Tibial artery (tissue), 4 donors: ENCODE measurements around the gene TNKS1BP1.
A peak's percentile ranks its signal among the peaks of the same experiment; 100 is the strongest.

Experiments
- DNase-seq, 2 donors: peaks; one replicate each; pipeline ENCODE4 v3.0.0-alpha.2; 2019
- H3K27ac ChIP-seq, 2 donors: fragments of 200-600 bp; sonication (generic) in 1 of 2; 1 replicate in 1 of 2; 2 replicates in 1 of 2; pipeline ENCODE4 v1.5.1; 2018 to 2019; ENCODE audit warnings: mild to moderate bottlenecking in 1 of 2
- H3K27me3 ChIP-seq, 2 donors: fragments of 200-600 bp; sonication (generic) in 1 of 2; one replicate each; pipeline versions ENCODE4 v1.5.1 to v1.6.0; 2016 to 2019
- H3K36me3 ChIP-seq, 3 donors: fragments of 200-600 bp; sonication (generic) in 2 of 3; one replicate each; pipeline ENCODE4 v1.5.1; 2016 to 2019; ENCODE audit warnings: mild to moderate bottlenecking in 2 of 3
- H3K4me1 ChIP-seq, 4 donors: fragments of 200-600 bp; sonication (generic) in 2 of 4; 1 replicate in 3 of 4; 2 replicates in 1 of 4; pipeline ENCODE4 v1.5.1; 2016 to 2019
- H3K4me3 ChIP-seq, 2 donors: fragments of 200-600 bp; sonication (generic) in 1 of 2; 1 replicate in 1 of 2; 2 replicates in 1 of 2; pipeline ENCODE4 v1.5.1; 2018 to 2019; ENCODE audit warnings: mild to moderate bottlenecking in 2 of 2
- H3K9me3 ChIP-seq, 3 donors: fragments of 200-600 bp; sonication (generic) in 1 of 3; one replicate each; pipeline ENCODE4 v1.5.1; 2016 to 2019
- intact Hi-C: fragments of 100-400 bp; cut with DNase I; formaldehyde crosslinking; loops from one replicate; pipeline ENCODE4 v1.15.0; 2023; ENCODE audit warnings: low total_unique reads
- TF ChIP-seq, protein P1 (sequence below), 2 experiments: fragments of 200-600 bp in 1 of 2; fragments of 450-650 bp in 1 of 2; IDR thresholded peaks; one replicate each; pipeline ENCODE4 v1.5.1; 2017 to 2019; ENCODE audit warnings: antibody characterized with exemption in 2 of 2, mild to moderate bottlenecking in 1 of 2, moderate library complexity in 1 of 2

The TNKS1BP1 gene

DNA sequence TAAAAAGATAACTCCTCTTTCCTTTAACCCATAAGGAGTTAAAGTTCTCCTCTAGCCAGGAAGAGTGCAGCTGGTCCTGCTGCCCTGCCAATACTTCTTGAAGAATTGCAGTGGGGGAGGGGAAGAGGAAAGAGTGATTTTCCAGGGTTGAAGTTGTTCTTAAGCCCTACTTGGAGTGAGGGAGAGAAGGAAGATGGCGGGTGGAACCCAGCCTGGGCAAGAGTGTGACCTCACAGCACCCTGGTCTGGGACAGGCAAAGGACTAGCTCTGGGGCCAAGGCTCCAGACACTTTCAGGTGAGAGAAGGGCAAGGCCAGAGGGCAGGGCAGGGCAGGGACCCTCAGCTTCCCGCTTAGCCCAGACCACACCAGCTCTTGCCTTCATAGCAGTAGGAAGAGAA lies 6.6 kb downstream of the TNKS1BP1 start:
- no peaks in the 10 kb centered on the region for H3K27me3 ChIP-seq
- H3K36me3 ChIP-seq = peaks cover 75 to 77% (median 76%) of the 10 kb centered on the region in 3 donors
- peak overlapping the region; percentile 32 to 53 for H3K27ac ChIP-seq
- peaks cover 4 to 81% (median 58%) of the 10 kb centered on the region in 4 donors for H3K4me1 ChIP-seq
- DNase-seq = no peak
- intact Hi-C loops = no loop called here
- TF ChIP-seq, protein P1, sequence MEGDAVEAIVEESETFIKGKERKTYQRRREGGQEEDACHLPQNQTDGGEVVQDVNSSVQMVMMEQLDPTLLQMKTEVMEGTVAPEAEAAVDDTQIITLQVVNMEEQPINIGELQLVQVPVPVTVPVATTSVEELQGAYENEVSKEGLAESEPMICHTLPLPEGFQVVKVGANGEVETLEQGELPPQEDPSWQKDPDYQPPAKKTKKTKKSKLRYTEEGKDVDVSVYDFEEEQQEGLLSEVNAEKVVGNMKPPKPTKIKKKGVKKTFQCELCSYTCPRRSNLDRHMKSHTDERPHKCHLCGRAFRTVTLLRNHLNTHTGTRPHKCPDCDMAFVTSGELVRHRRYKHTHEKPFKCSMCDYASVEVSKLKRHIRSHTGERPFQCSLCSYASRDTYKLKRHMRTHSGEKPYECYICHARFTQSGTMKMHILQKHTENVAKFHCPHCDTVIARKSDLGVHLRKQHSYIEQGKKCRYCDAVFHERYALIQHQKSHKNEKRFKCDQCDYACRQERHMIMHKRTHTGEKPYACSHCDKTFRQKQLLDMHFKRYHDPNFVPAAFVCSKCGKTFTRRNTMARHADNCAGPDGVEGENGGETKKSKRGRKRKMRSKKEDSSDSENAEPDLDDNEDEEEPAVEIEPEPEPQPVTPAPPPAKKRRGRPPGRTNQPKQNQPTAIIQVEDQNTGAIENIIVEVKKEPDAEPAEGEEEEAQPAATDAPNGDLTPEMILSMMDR (IDR thresholded peaks at IDR 0.05) = no peak
- no peaks in the 10 kb centered on the region for H3K9me3 ChIP-seq
- peak overlapping the region in 1 of 2 donors; percentile 8 for H3K4me3 ChIP-seq

DNA sequence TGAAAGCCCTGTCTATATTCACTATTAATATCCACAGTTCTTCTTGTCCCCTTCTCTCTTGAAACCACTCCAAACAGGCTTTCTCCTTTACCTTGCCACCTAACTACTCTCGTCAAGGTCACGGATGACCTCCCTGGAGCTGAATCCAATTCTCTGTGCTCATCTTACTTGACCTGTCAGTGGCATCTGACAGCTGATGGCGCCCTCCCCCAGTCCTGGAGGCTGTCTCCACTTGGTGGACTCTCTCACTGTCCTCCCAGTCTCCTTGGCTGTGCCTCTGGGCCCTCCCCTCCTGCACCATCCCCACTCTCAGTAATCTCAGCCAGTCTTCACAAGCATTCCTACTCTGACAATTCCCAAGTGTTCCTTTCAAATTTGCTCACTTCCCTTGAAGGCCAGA lies 8.7 kb downstream of the TNKS1BP1 start:
- DNase-seq = no peak
- peaks cover 84 to 86% (median 86%) of the 10 kb centered on the region in 3 donors for H3K36me3 ChIP-seq
- peak overlapping the region; percentile 19 to 25 for H3K27ac ChIP-seq
- H3K4me3 ChIP-seq = no peak overlapping the region
- intact Hi-C loops = no loop called here
- TF ChIP-seq, protein P1 (IDR thresholded peaks at IDR 0.05) = no peak
- H3K9me3 ChIP-seq = no peaks in the 10 kb centered on the region
- H3K27me3 ChIP-seq = no peaks in the 10 kb centered on the region
- peaks cover 0 to 82% (median 60%) of the 10 kb centered on the region in 4 donors for H3K4me1 ChIP-seq

DNA sequence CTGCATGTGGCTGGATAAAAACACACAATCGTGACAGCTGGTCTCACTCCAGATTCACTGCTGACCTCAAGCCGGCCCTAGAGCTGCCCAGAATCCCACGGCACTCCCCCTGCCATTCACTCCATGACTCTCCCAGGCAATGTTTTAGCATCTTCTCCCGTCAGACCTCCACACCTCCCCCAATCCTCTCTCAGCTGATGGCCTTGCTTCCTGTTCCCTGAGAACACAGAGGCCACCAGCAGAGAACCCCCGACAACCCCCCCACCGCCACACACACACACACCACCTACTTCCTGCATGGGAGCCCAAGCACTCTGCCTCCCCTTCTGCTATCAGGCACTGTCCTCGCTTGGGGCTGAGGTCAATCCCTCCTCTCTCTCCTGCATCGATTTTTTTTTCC lies 9.3 kb downstream of the TNKS1BP1 start:
- Histone ChIP-seq H3K4me1 (peaks cover 0 to 82% (median 60%) of the 10 kb centered on the region in 4 donors), H3K36me3 (peaks cover 79 to 83% (median 81%) of the 10 kb centered on the region in 3 donors), H3K9me3 (no peaks in the 10 kb centered on the region), H3K27ac (peak overlapping the region in 1 of 2 donors; percentile 19), H3K27me3 (no peaks in the 10 kb centered on the region), H3K4me3 (no peak overlapping the region)
- DNase-seq = no peak
- TF ChIP-seq, protein P1 (IDR thresholded peaks at IDR 0.05) = no peak
- intact Hi-C loops = no loop called here

DNA sequence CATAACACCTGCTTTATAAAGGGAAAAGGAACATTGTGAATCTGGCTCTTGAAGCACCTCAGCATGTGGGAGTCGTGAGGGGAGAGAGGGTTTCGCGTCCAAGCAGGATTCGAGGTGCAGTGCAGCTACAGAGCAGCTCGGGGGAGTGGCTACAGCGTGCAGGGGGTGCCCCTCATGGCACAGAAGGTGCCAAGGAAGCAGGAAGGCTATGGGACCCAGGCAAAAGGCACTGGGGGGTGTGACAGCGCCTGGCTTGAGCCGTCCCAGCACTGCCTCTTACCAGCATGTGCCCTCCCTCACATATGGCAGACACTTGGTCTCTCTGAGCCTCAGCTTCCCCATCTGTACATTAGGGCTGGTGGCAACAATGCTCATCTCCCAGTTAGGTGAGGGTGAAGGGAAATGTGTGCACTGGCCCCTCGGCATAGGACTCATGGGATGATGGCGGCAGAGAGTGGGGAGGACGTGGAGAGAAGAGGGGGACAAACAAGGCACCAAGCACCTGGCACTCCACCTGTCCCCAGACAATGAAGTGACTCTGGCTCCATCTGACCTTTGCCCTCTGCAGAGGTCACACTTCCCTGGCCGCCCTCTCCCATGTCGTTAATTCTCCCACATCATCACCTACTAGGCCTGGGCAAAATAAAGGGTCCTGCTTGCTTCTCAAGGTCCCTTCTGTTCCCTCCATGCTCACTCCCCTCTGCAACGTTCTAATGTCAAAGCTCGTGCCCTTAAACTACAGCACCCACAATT lies 10.4 kb downstream of the TNKS1BP1 start:
- no peak overlapping the region for H3K4me3 ChIP-seq
- intact Hi-C loops = no loop called here
- peak overlapping the region in 1 of 2 donors; percentile 79 for H3K27ac ChIP-seq
- H3K27me3 ChIP-seq = no peaks in the 10 kb centered on the region
- DNase-seq = no peak
- H3K4me1 ChIP-seq = peaks cover 0 to 82% (median 63%) of the 10 kb centered on the region in 4 donors
- TF ChIP-seq, protein P1 (IDR thresholded peaks at IDR 0.05) = no peak
- H3K36me3 ChIP-seq = peaks cover 72 to 82% (median 81%) of the 10 kb centered on the region in 3 donors
- H3K9me3 ChIP-seq = no peaks in the 10 kb centered on the region

DNA sequence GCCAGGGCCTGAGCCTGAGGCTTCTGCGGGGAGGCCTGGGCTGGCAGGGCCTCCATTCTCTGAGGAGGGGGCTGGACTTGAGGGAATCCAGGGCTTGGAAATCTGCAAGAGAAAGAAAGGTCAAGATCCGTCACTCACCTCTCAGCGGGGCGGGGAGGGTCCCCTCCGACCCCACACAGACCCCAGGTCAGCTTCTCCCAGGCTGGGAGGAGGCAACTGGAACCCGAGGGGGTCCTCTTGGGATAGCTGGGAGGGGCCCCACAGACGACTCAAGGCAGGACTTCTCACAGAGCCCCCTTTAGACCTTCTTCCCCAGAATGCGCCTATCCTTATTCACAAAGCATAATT lies 11.0 kb downstream of the TNKS1BP1 start:
- Histone ChIP-seq H3K4me1 (peaks cover 0 to 82% (median 61%) of the 10 kb centered on the region in 4 donors), H3K27me3 (no peaks in the 10 kb centered on the region), H3K9me3 (no peaks in the 10 kb centered on the region), H3K36me3 (peaks cover 74 to 82% (median 81%) of the 10 kb centered on the region in 3 donors), H3K27ac (peak overlapping the region; percentile 76 to 79), H3K4me3 (no peak overlapping the region)
- intact Hi-C loops = no loop called here
- TF ChIP-seq, protein P1 (IDR thresholded peaks at IDR 0.05) = no peak
- DNase-seq = no peak
